PC-3 (cell line): ENCODE data around the gene STX4.

Experiments used
- CTCF ChIP-seq: fragments of 300-600 bp; sonication (generic); conservative IDR thresholded peaks from 2 replicates; pipeline ENCODE4 v1.5.1; 2017; ENCODE audit warnings: antibody characterized with exemption, low read depth, mild to moderate bottlenecking, low read length
- EZH2 ChIP-seq: fragments of 300-600 bp; sonication (generic); IDR thresholded peaks from one replicate; pipeline ENCODE4 v1.6.1; 2017; ENCODE audit warnings: antibody characterized with exemption, mild to moderate bottlenecking, low read length; ENCODE audit not compliant: unreplicated experiment

GRCh38 chr16:31083981-31084380, 50.6 kb downstream of the STX4 start:
- TF ChIP-seq CTCF: no peak
- no peak for TF ChIP-seq EZH2
